Measurements from ENCODE around the gene PRR36.

GRCh38 chr19:7845390-7846154 lies 28.6 kb downstream of the PRR36 start:
- TF ChIP-seq ELF4 (CRISPR knock-in tag; IDR thresholded peaks at IDR 0.05; ENCODE audit: low read depth) (no peak), CTCF (IDR thresholded peaks at IDR 0.05) (no peak), ESRRA (CRISPR knock-in tag; IDR thresholded peaks at IDR 0.05; ENCODE audit: borderline replicate concordance) (no peak), AFF4 (CRISPR knock-in tag; IDR thresholded peaks at IDR 0.05; ENCODE audit: borderline replicate concordance) (no peak), KAT7 (CRISPR knock-in tag; IDR thresholded peaks at IDR 0.05; ENCODE audit: borderline replicate concordance) (no peak), ZNF281 (CRISPR knock-in tag; IDR thresholded peaks at IDR 0.05) (no peak)
